ENCODE measurements around the gene NDST1.
"Not testable (repeated sequence)": the region's sequence is repeated elsewhere in the genome, so short reads cannot be mapped to it uniquely, and the experiment has no call there.

NDST1 gene

GRCh38 chr5:150507474-150508276, at the start of gene NDST1:
TSS of gene NDST1 (plus strand) at chr5:150508131. CDS start at chr5:150521255, 13,124 bp downstream.
- DNase-seq (ENCODE audit: low read depth, low spot score), result no peak
- WGBS (ENCODE audit: insufficient coverage, insufficient read length), result no CpG with 5 or more reads among the region's 16 CpGs
- H3K4me1 ChIP-seq (ENCODE audit: control insufficient read depth, insufficient read depth, low read length), result peaks cover 26% of the 10 kb centered on the region
- no peaks in the 10 kb centered on the region for H3K36me3 ChIP-seq (ENCODE audit: control insufficient read depth, insufficient read depth, low read length)
- H3K9me3 ChIP-seq (ENCODE audit: control insufficient read depth, insufficient read depth, low read length), result no peaks in the 10 kb centered on the region
- no peak within 1 kb of the TSS for H3K4me3 ChIP-seq (ENCODE audit: low read length)
- H3K27ac ChIP-seq (ENCODE audit: low read length), result no peak within 1 kb of the TSS
- H3K27me3 ChIP-seq (ENCODE audit: control insufficient read depth, insufficient read depth, low read length), result no peaks in the 10 kb centered on the region

DNA sequence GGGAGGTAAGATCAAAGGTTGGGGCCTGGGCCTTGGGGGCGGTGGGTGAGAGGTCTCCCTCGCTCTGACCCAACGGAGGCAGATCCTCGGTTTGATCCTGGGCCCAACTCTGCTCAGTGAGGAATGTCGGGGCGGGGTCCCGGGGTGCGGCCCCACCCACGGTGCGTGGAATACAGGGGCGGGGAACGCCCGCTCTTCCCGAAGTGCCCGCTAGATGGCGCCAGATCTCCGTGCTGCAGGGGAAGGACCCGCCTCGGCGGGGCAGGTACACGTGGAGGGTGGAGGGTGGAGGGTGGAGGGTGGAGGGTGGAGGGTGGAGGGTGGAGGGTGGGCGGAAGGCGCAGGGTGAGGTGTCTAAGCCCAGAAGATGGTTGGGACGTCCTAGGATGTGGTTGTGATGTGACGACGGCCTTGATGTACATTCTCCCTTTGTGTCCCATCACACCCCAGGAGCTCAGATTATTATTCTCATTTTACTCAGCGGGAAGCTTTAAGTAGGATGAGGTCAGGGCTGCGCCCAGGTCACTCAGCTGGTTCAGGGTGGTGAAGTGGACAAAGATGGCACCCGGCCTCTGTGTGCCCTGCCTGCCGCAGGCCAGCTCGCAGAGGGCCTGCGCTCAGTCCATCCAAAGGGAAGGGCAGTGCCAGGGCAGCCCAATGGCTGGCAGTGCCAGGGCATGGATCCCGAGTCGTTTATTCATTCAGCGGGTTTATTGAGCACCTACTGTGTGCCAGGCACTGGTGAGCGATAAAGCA, 49.0 kb upstream of the NDST1 start:
- Histone ChIP-seq H3K27ac (ENCODE audit: low read length) (no peak overlapping the region), H3K4me3 (ENCODE audit: low read length) (no peak overlapping the region; the same call in 1 of the 2 replicates), H3K27me3 (ENCODE audit: control insufficient read depth, insufficient read depth, low read length) (no peaks in the 10 kb centered on the region), H3K9me3 (ENCODE audit: control insufficient read depth, insufficient read depth, low read length) (no peaks in the 10 kb centered on the region), H3K36me3 (ENCODE audit: control insufficient read depth, insufficient read depth, low read length) (no peaks in the 10 kb centered on the region), H3K4me1 (ENCODE audit: control insufficient read depth, insufficient read depth, low read length) (peaks cover 11% of the 10 kb centered on the region)
- no CpG with 5 or more reads among the region's 36 CpGs for WGBS (ENCODE audit: insufficient coverage, insufficient read length)
- DNase-seq (ENCODE audit: low read depth, low spot score), result no peak

GRCh38 chr5:150460781-150461180, 47.1 kb upstream of the NDST1 start:
- no peak overlapping the region for H3K27ac ChIP-seq (ENCODE audit: low read length)
- WGBS (ENCODE audit: insufficient coverage, insufficient read length), result no CpG with 5 or more reads among the region's 2 CpGs
- no peaks in the 10 kb centered on the region for H3K36me3 ChIP-seq (ENCODE audit: control insufficient read depth, insufficient read depth, low read length)
- no peaks in the 10 kb centered on the region for H3K27me3 ChIP-seq (ENCODE audit: control insufficient read depth, insufficient read depth, low read length)
- H3K9me3 ChIP-seq (ENCODE audit: control insufficient read depth, insufficient read depth, low read length), result no peaks in the 10 kb centered on the region
- no peak for DNase-seq (ENCODE audit: low read depth, low spot score)
- H3K4me1 ChIP-seq (ENCODE audit: control insufficient read depth, insufficient read depth, low read length), result peaks cover 13% of the 10 kb centered on the region
- H3K4me3 ChIP-seq (ENCODE audit: low read length), result no peak overlapping the region

GRCh38 chr5:150461231-150461630, 46.7 kb upstream of the NDST1 start:
- WGBS (ENCODE audit: insufficient coverage, insufficient read length), result no CpG with 5 or more reads among the region's 2 CpGs
- no peaks in the 10 kb centered on the region for H3K27me3 ChIP-seq (ENCODE audit: control insufficient read depth, insufficient read depth, low read length)
- peaks cover 13% of the 10 kb centered on the region for H3K4me1 ChIP-seq (ENCODE audit: control insufficient read depth, insufficient read depth, low read length)
- H3K36me3 ChIP-seq (ENCODE audit: control insufficient read depth, insufficient read depth, low read length), result no peaks in the 10 kb centered on the region
- H3K9me3 ChIP-seq (ENCODE audit: control insufficient read depth, insufficient read depth, low read length), result no peaks in the 10 kb centered on the region
- DNase-seq (ENCODE audit: low read depth, low spot score), result no peak
- H3K27ac ChIP-seq (ENCODE audit: low read length), result no peak overlapping the region
- H3K4me3 ChIP-seq (ENCODE audit: low read length), result no peak overlapping the region

DNA sequence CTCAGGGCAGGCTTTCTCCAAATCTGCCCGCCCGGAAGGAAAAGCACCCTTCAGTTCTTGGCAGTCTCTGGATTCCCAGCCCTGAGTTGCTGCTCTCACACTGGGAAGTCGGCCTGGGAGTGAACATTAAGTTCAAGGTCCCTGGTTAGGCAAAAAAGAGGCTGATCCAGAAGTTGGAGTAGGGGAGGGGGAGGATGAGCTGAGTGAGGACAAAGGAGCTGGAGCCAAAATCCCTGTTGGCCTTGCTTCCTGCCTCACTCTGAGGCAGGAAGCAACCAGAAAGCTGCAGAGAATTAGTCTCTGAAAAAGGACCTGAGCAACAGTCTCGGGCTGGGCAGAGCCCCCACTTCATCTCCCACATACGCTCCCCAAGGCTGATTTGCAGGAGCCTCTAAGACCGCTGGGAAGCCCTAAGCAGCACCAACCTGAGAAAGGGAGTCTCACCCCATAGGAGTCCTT, 43.3 kb upstream of the NDST1 start:
- no peak overlapping the region for H3K4me3 ChIP-seq (ENCODE audit: low read length)
- H3K9me3 ChIP-seq (ENCODE audit: control insufficient read depth, insufficient read depth, low read length), result no peaks in the 10 kb centered on the region
- no CpG with 5 or more reads among the region's 6 CpGs for WGBS (ENCODE audit: insufficient coverage, insufficient read length)
- DNase-seq (ENCODE audit: low read depth, low spot score), result no peak
- H3K27ac ChIP-seq (ENCODE audit: low read length), result no peak overlapping the region
- H3K4me1 ChIP-seq (ENCODE audit: control insufficient read depth, insufficient read depth, low read length), result peaks cover 8% of the 10 kb centered on the region
- no peaks in the 10 kb centered on the region for H3K27me3 ChIP-seq (ENCODE audit: control insufficient read depth, insufficient read depth, low read length)
- H3K36me3 ChIP-seq (ENCODE audit: control insufficient read depth, insufficient read depth, low read length), result no peaks in the 10 kb centered on the region

DNA sequence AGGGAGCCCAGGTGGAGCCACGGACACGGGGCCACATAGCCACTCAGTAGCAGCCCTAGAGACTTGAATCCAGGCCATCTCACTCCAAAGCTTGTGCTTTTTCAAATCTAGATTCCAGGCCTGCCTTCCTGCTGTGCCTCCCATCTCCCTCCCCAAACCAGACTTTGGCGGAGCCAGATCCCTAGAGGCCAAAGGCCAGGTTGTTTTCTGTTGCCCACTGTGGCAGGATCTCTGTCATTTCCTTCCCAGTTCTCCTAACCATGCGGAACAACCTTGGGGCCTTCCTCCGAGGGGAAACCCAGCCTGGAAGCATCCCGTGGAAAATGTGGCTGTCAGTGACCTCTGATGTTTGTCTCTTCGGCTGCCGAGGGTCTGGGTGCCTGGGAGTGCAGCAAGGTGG, 42.0 kb upstream of the NDST1 start:
- no peak overlapping the region for H3K4me3 ChIP-seq (ENCODE audit: low read length)
- H3K9me3 ChIP-seq (ENCODE audit: control insufficient read depth, insufficient read depth, low read length), result no peaks in the 10 kb centered on the region
- no peaks in the 10 kb centered on the region for H3K36me3 ChIP-seq (ENCODE audit: control insufficient read depth, insufficient read depth, low read length)
- WGBS (ENCODE audit: insufficient coverage, insufficient read length), result no CpG with 5 or more reads among the region's 8 CpGs
- H3K4me1 ChIP-seq (ENCODE audit: control insufficient read depth, insufficient read depth, low read length), result peaks cover 7% of the 10 kb centered on the region; the same call in 1 of the 2 replicates
- H3K27me3 ChIP-seq (ENCODE audit: control insufficient read depth, insufficient read depth, low read length), result no peaks in the 10 kb centered on the region
- no peak for DNase-seq (ENCODE audit: low read depth, low spot score)
- H3K27ac ChIP-seq (ENCODE audit: low read length), result no peak overlapping the region

DNA sequence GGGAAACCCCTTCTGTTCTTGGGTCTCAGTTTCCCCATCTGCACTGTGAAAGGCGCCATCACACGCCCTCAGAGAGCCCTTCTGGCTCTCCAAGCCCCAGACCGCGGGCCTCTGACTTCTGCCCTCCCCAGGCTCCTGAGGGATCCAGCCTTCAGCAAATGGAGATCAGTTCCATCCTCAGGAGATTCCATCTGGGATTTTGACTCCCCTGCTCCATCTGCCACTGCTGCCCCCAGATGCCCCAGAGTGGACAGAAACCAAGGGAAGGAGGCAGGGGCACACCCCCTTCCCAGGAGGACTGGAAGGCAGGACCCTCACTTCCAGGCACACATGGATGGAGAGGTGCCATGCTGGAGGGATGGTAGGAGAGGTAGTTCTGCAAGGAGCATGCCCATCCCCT, 39.7 kb upstream of the NDST1 start:
- Histone ChIP-seq H3K9me3 (ENCODE audit: control insufficient read depth, insufficient read depth, low read length) (no peaks in the 10 kb centered on the region), H3K4me3 (ENCODE audit: low read length) (no peak overlapping the region), H3K27me3 (ENCODE audit: control insufficient read depth, insufficient read depth, low read length) (no peaks in the 10 kb centered on the region), H3K36me3 (ENCODE audit: control insufficient read depth, insufficient read depth, low read length) (no peaks in the 10 kb centered on the region), H3K27ac (ENCODE audit: low read length) (no peak overlapping the region), H3K4me1 (ENCODE audit: control insufficient read depth, insufficient read depth, low read length) (peaks cover 4% of the 10 kb centered on the region; the same call in 1 of the 2 replicates)
- no peak for DNase-seq (ENCODE audit: low read depth, low spot score)
- WGBS (ENCODE audit: insufficient coverage, insufficient read length), result no CpG with 5 or more reads among the region's 4 CpGs

DNA sequence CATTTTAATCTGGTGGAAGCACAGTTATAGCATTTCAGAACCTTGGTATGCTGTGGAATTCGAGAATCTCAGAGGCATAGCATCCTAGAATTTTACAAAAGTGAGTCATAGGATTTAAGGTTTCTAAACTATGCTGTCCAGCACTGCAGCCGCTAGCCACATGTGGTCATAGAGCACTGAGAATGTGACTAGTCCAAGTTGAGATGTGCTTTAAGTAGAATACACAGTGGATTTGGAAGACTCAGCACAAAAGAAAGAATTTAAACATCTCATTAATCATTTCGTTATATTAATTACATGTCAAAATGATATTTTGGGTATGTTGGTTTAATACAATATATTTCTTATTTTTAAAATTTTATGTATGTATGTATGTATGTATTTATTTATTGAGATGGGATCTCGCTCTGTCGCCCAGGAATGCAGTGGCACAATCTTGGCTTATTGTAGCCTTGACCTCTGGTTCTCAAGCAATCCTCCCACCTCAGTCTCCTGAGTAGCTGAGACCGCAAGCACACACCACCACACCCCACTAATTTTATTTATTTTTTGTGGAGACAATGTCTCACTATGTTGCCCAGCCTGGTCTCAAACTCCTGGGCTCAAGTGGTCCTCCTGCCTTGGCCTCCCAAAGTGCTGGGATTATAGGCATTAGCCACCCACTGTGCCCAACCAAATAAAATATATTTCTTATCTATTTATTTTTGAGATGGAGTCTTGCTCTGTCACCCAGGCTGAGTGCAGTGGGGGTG, 38.0 kb upstream of the NDST1 start:
- no peak overlapping the region for H3K27ac ChIP-seq (ENCODE audit: low read length)
- WGBS (ENCODE audit: insufficient coverage, insufficient read length), result no CpG with 5 or more reads among the region's 6 CpGs

GRCh38 chr5:150473673-150474358, 34.1 kb upstream of the NDST1 start:
- H3K4me3 ChIP-seq (ENCODE audit: low read length), result no peak overlapping the region
- no peak for DNase-seq (ENCODE audit: low read depth, low spot score)
- WGBS (ENCODE audit: insufficient coverage, insufficient read length), result no CpG with 5 or more reads among the region's 12 CpGs
- H3K27ac ChIP-seq (ENCODE audit: low read length), result no peak overlapping the region
- H3K9me3 ChIP-seq (ENCODE audit: control insufficient read depth, insufficient read depth, low read length), result no peaks in the 10 kb centered on the region
- H3K4me1 ChIP-seq (ENCODE audit: control insufficient read depth, insufficient read depth, low read length), result peaks cover 5% of the 10 kb centered on the region
- no peaks in the 10 kb centered on the region for H3K27me3 ChIP-seq (ENCODE audit: control insufficient read depth, insufficient read depth, low read length)
- no peaks in the 10 kb centered on the region for H3K36me3 ChIP-seq (ENCODE audit: control insufficient read depth, insufficient read depth, low read length)

More for the DNA sequence above, 38.0 kb upstream of the NDST1 start:
- Histone ChIP-seq H3K27me3 (ENCODE audit: control insufficient read depth, insufficient read depth, low read length) (no peaks in the 10 kb centered on the region), H3K4me3 (ENCODE audit: low read length) (no peak overlapping the region), H3K4me1 (ENCODE audit: control insufficient read depth, insufficient read depth, low read length) (peaks cover 5% of the 10 kb centered on the region), H3K9me3 (ENCODE audit: control insufficient read depth, insufficient read depth, low read length) (no peaks in the 10 kb centered on the region), H3K36me3 (ENCODE audit: control insufficient read depth, insufficient read depth, low read length) (no peaks in the 10 kb centered on the region)
- no peak for DNase-seq (ENCODE audit: low read depth, low spot score)

DNA sequence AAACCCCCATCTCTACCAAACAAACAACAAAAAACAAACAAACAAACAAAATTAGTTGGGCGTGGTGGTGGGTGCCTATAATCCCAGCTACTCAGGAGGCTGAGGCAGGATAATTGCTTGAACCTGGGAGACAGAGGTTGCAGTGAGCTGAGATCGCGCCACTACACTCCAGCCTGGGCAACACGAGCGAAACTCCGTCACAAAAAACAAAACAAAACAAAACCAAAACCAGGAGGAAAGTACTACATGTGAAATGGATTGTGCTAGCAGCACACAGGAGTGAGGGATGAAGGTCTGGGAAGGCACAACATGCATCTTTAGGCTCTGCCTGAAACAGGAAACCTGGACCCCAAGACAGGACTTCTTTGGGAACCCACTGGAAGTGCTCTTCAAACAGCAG, 31.4 kb upstream of the NDST1 start:
- not testable (repeated sequence) for H3K4me1 ChIP-seq (ENCODE audit: control insufficient read depth, insufficient read depth, low read length); DNase-seq (ENCODE audit: low read depth, low spot score); H3K27ac ChIP-seq (ENCODE audit: low read length); H3K36me3 ChIP-seq (ENCODE audit: control insufficient read depth, insufficient read depth, low read length); H3K27me3 ChIP-seq (ENCODE audit: control insufficient read depth, insufficient read depth, low read length); H3K4me3 ChIP-seq (ENCODE audit: low read length); H3K9me3 ChIP-seq (ENCODE audit: control insufficient read depth, insufficient read depth, low read length)
- WGBS (ENCODE audit: insufficient coverage, insufficient read length), result no CpG with 5 or more reads among the region's 6 CpGs

All from iPS DF 6.9 (cell line).